HepG2 (cell line): ENCODE results near the gene JPH4. TPM values are rescaled to one million over a fixed set of nuclear protein-coding genes. Genes with fewer than 3 reads are reported as not detected.
"Not testable (repeated sequence)": the region's sequence is repeated elsewhere in the genome, so short reads cannot be mapped to it uniquely, and the experiment has no call there.

Experiments
- CTCF ChIP-seq: sonication (generic); formaldehyde crosslinking; IDR thresholded peaks from 2 replicates; pipeline ENCODE4 v1.5.0; 2020; ENCODE audit warnings: mild to moderate bottlenecking, missing genetic modification reagents, moderate library complexity
- EED ChIP-seq: sonication (generic); formaldehyde crosslinking; IDR thresholded peaks from 2 replicates; pipeline ENCODE4 v1.5.0; 2020; ENCODE audit warnings: mild to moderate bottlenecking, missing genetic modification reagents
- HNF4G ChIP-seq, 2 experiments: sonication (generic) in 1 of 2; formaldehyde crosslinking in 1 of 2; IDR thresholded peaks; 2 replicates each; pipeline versions ENCODE4 v1.4.0 to v1.6.1; 2011 to 2020; ENCODE audit warnings: borderline replicate concordance in 2 of 2, low read depth in 2 of 2, mild to moderate bottlenecking in 2 of 2, low read length in 1 of 2, missing genetic modification reagents in 1 of 2, moderate library complexity in 1 of 2
- HOXA3 ChIP-seq: sonication (generic); formaldehyde crosslinking; IDR thresholded peaks from 2 replicates; pipeline ENCODE4 v1.5.0; 2020; ENCODE audit warnings: missing genetic modification reagents
- MTA1 ChIP-seq: sonication (generic); formaldehyde crosslinking; IDR thresholded peaks from 2 replicates; pipeline ENCODE4 v1.4.0; 2020; ENCODE audit warnings: missing genetic modification reagents, mild to moderate bottlenecking, borderline replicate concordance
- MZF1 ChIP-seq: sonication (generic); formaldehyde crosslinking; IDR thresholded peaks from 2 replicates; pipeline ENCODE4 v1.8.1; 2023; ENCODE audit warnings: mild to moderate bottlenecking, missing genetic modification reagents, borderline replicate concordance
- NFYB ChIP-seq: sonication (generic); formaldehyde crosslinking; IDR thresholded peaks from 2 replicates; pipeline ENCODE4 v1.4.0; 2020; ENCODE audit warnings: missing genetic modification reagents
- PITX1 ChIP-seq: sonication (generic); formaldehyde crosslinking; IDR thresholded peaks from 2 replicates; pipeline ENCODE4 v1.5.1; 2020; ENCODE audit warnings: mild to moderate bottlenecking, missing genetic modification reagents
- RAD21 ChIP-seq: fragments of 450-650 bp; formaldehyde crosslinking; IDR thresholded peaks from 2 replicates; pipeline ENCODE4 v1.5.0; 2020; ENCODE audit warnings: mild to moderate bottlenecking
- RFXAP ChIP-seq: sonication (generic); formaldehyde crosslinking; IDR thresholded peaks from 2 replicates; pipeline ENCODE4 v1.4.0; 2020; ENCODE audit warnings: missing genetic modification reagents, borderline replicate concordance
- SMAD1 ChIP-seq: sonication (generic); formaldehyde crosslinking; IDR thresholded peaks from 2 replicates; pipeline ENCODE4 v1.4.0; 2020; ENCODE audit warnings: missing genetic modification reagents, low read depth, mild to moderate bottlenecking, borderline replicate concordance
- ZNF567 ChIP-seq: sonication (generic); formaldehyde crosslinking; IDR thresholded peaks from 2 replicates; pipeline ENCODE4 v1.8.1; 2023; ENCODE audit warnings: mild to moderate bottlenecking, missing genetic modification reagents, borderline replicate concordance
- ZNF687 ChIP-seq: sonication (generic); formaldehyde crosslinking; IDR thresholded peaks from 2 replicates; pipeline ENCODE4 v1.5.1; 2020; ENCODE audit warnings: mild to moderate bottlenecking, missing genetic modification reagents, moderate library complexity
- ZNF704 ChIP-seq: sonication (generic); formaldehyde crosslinking; IDR thresholded peaks from 2 replicates; pipeline ENCODE4 v1.8.1; 2023; ENCODE audit warnings: mild to moderate bottlenecking, inconsistent platforms, moderate library complexity, missing genetic modification reagents, borderline replicate concordance
- ZNF782 ChIP-seq: sonication (generic); formaldehyde crosslinking; IDR thresholded peaks from 2 replicates; pipeline ENCODE4 v1.4.0; 2020; ENCODE audit warnings: missing genetic modification reagents, mild to moderate bottlenecking, borderline replicate concordance
- polyA plus RNA-seq, 8 experiments: library from polyadenylated mRNA; depleted of rRNA in 3 of 8; stranded (reverse) in 7 of 8; unstranded in 1 of 8; fragments of >200 nt; fragmentation: Illumina TruSeq in 4 of 8; extraction: Trizol in 4 of 8; gene quantifications; 2 replicates each; pipeline versions ENCODE4 v1.2.1 to v1.2.3, GENCODE V29; 2011 to 2016; ENCODE audit warnings: low read depth in 4 of 8, missing spikeins in 1 of 8, mixed read lengths in 1 of 8; ENCODE audit not compliant: insufficient read depth in 1 of 8
- total RNA-seq, 5 experiments: library from RNA; depleted of rRNA; stranded (reverse); fragments of >200 nt; fragmentation: Illumina TruSeq; extraction: Trizol; gene quantifications; 2 replicates each; pipeline ENCODE4 v1.2.3, GENCODE V29; 2016; ENCODE audit warnings: low read depth in 1 of 5

Gene JPH4
- total and polyA plus RNA-seq, 2 of the 13 experiments (the other 11 are each of a cell fraction or from before 2014, with no cell fraction given): 0.08 to 0.22 TPM

- TF ChIP-seq CTCF (peak; percentile 19; the same call in 1 of the 2 replicates), RFXAP (CRISPR knock-in tag) (peak; percentile 45; the same call in 1 of the 2 replicates), HNF4G (CRISPR knock-in tag; IDR thresholded peaks at IDR 0.05; ENCODE audit: borderline replicate concordance, low read depth) (0 out of 2 replicates have a peak, but pooled peaks have one; percentile 28), ZNF687 (CRISPR knock-in tag) (peak; percentile 49; the same call in 1 of the 2 replicates), ZNF704 (CRISPR knock-in tag) (peak; percentile 52; the same call in 1 of the 2 replicates), MZF1 (CRISPR knock-in tag) (0 out of 2 replicates have a peak, but pooled peaks have one; percentile 66), ZNF782 (CRISPR knock-in tag) (0 out of 2 replicates have a peak, but pooled peaks have one; percentile 13), EED (CRISPR knock-in tag) (peak; percentile 43; the same call in 1 of the 2 replicates), HOXA3 (CRISPR knock-in tag) (peak; percentile 66), NFYB (peak; percentile 70), PITX1 (CRISPR knock-in tag) (peak; percentile 49; the same call in 1 of the 2 replicates), ZNF567 (CRISPR knock-in tag) (0 out of 2 replicates have a peak, but pooled peaks have one; percentile 39), MTA1 (CRISPR knock-in tag) (peak; percentile 47; the same call in 1 of the 2 replicates), SMAD1 (0 out of 2 replicates have a peak, but pooled peaks have one; percentile 87), RAD21 (0 out of 2 replicates have a peak, but pooled peaks have one; percentile 10)
- TF ChIP-seq HNF4G (IDR thresholded peaks at IDR 0.05; ENCODE audit: borderline replicate concordance, low read depth, low read length): not testable (repeated sequence)
These were observed 6.1 kb upstream of the JPH4 start (continued) for GRCh38 chr14:23584527-23585203.
